Measurements from ENCODE around the gene SPATS2L.

Gene SPATS2L

DNA sequence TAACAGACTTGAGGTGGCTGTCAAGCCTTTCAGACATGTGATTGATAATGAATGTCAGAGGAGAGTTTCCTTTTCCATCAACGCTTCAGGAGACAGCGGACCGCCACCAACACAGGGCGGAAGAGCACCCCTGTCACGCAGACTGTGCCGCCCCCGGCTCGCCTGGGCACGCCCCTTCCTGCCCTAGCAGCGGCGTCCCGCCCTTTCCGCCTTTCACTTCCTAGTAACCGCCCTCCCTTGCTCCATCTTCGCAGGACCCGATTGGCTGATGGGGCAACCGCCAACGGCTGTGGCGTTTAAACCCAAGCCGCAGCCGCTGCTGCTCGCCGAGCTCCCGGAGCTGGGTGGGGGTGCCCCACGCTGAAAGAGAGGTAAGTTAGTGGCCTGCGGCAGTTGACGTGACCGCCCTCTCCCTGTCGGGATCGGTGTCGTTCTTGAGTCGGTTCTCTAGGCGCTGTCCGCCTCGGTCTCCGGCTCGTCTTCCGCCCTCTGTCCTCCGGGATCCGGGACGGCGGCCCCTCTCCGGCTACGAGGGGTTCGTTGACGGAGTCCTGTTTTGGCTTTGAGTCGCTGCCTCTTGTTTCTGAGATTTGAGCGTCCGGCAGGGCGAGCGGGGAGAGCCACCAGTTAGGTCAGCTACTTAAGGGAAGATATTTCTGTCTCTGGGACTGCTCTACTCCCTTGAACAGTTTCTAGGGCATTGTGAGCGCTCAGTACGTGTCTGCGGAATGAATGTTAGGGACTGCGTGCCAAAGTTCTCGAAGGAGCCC, 219.6 kb downstream of the SPATS2L start, which contains the start of gene SGO2:
SGO2 (plus strand) TSS at position 326 of the 770 bp plus-strand sequence. CDS start 6,769 bp downstream, outside the sequence.
- DNase-seq = peak; percentile 97

DNA sequence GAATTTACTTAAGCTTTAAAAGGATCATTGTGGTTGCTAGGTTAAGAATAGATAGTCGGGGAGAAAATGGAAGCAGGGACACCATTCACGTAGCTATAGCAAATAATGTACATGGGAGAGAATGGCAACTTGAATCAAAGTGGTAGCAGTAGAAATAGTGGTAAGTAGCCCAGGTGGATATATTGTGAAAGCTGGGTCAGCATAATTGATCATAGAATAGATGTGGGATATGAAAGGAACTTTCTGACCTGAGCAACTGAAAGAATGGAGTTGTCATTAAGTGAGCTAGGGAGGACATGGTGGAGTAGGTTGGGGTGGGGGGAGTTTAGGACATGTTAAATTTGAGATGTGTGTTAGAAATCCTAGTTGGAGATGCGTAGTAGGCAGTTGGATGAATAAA, 221.7 kb downstream of the SPATS2L start:
- no peak for DNase-seq
